Neural progenitor cell (in vitro differentiated cells): ENCODE data around the gene GRIP1.

Experiments used
- CTCF ChIP-seq: fragments of 200-600 bp; sonication (generic); IDR thresholded peaks from 2 replicates; pipeline ENCODE4 v1.5.1; 2017; ENCODE audit warnings: antibody characterized with exemption, mild to moderate bottlenecking
- EZH2 ChIP-seq: fragments of 200-600 bp; sonication (generic); IDR thresholded peaks from 2 replicates; pipeline ENCODE4 v1.6.1; 2017; ENCODE audit warnings: antibody characterized with exemption, mild to moderate bottlenecking, moderate library complexity
- EZH2phosphoT487 ChIP-seq: fragments of 200-600 bp; sonication (generic); IDR thresholded peaks from 2 replicates; pipeline ENCODE4 v1.6.1; 2017; ENCODE audit warnings: antibody characterized with exemption

- TF ChIP-seq CTCF (no peak), EZH2 (no peak), EZH2phosphoT487 (no peak)
These were observed 303.3 kb downstream of the GRIP1 start for GRCh38 chr12:66375560-66375959.
